Calu3 (cell line): ENCODE measurements around the gene CLCA2. TPM values are rescaled to one million over a fixed set of nuclear protein-coding genes. Genes with fewer than 3 reads are reported as not detected.

Experiments used
- BruUV-seq: library from RNA; stranded (reverse); fragments of 400-500 nt; replicated peaks from 2 replicates; lab custom pipeline; 2021; lab: Mats Ljungman, UMichigan
- CTCF ChIA-PET: fragments of 300-600 bp; sonication (Branson Sonifier 250); formaldehyde crosslinking; loops from one replicate; lab custom pipeline; 2022; ENCODE audit warnings: antibody characterized with exemption; lab: Charles Lee
- DNase-seq: peaks from one replicate; pipeline ENCODE4 v3.0.0; 2022
- H3K27ac Mint-ChIP-seq: one replicate; pipeline ENCODE4 v1.8.0; 2022; ENCODE audit warnings: mixed read lengths; ENCODE audit not compliant: unreplicated experiment
- H3K27me3 Mint-ChIP-seq: one replicate; pipeline ENCODE4 v1.8.0; 2022; ENCODE audit warnings: mixed read lengths; ENCODE audit not compliant: unreplicated experiment
- H3K36me3 Mint-ChIP-seq: one replicate; pipeline ENCODE4 v1.8.0; 2022; ENCODE audit warnings: mild to moderate bottlenecking, moderate library complexity, mixed read lengths; ENCODE audit not compliant: insufficient read depth, unreplicated experiment
- H3K4me1 Mint-ChIP-seq: one replicate; pipeline ENCODE4 v1.8.0; 2022; ENCODE audit warnings: mild to moderate bottlenecking, low read depth, mixed read lengths; ENCODE audit not compliant: unreplicated experiment
- H3K4me3 Mint-ChIP-seq: one replicate; pipeline ENCODE4 v1.8.0; 2022; ENCODE audit warnings: mild to moderate bottlenecking, low read depth, moderate library complexity, mixed read lengths; ENCODE audit not compliant: unreplicated experiment
- H3K9me3 Mint-ChIP-seq: one replicate; pipeline ENCODE4 v1.8.0; 2022; ENCODE audit warnings: low read depth, mixed read lengths; ENCODE audit not compliant: unreplicated experiment
- intact Hi-C: fragments of 100-400 bp; cut with micrococcal nuclease; formaldehyde crosslinking; loops from one replicate; pipeline ENCODE4 v1.10.0; 2022; ENCODE audit not compliant: unreplicated experiment
- total RNA-seq: library from RNA; stranded (reverse); gene quantifications from 2 replicates; pipeline ENCODE4 v1.2.3, GENCODE V29; 2022
- TF ChIP-seq, protein P1 (sequence below): fragments of 200-600 bp; IDR thresholded peaks from one replicate; pipeline ENCODE4 v1.8.0; 2022; ENCODE audit warnings: antibody characterized with exemption; ENCODE audit not compliant: unreplicated experiment

The CLCA2 gene
- total RNA-seq, 1 experiment from 2014 or later = not detected

DNA sequence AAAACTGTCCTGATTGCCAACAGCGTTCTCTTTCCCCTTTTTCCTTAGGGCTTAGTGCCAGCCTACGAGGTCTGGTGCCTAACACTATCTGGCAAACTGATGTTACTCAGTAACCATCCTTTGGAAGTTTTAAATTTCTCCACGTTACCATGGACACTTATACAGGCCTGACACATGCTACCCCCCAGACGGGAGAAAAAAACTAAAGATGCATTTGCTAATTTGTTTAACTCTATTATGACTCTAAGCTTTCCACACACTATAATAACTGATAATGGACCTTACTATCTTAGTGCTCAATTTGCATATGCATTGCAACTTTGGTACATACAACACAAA lies 81.6 kb downstream of the CLCA2 start:
- intact Hi-C loops = no loop called here
- BruUV-seq = no TSS peak
- CTCF ChIA-PET = interaction anchor here (1.6 kb wide), 1 partner anchor 13 kb away, joined by 3 read pairs; no protein-coding TSS in a partner anchor
- peaks cover 6% of the 10 kb centered on the region for H3K36me3 Mint-ChIP-seq
- H3K27ac Mint-ChIP-seq = no peak overlapping the region
- H3K9me3 Mint-ChIP-seq = no peaks in the 10 kb centered on the region
- TF ChIP-seq, protein P1, sequence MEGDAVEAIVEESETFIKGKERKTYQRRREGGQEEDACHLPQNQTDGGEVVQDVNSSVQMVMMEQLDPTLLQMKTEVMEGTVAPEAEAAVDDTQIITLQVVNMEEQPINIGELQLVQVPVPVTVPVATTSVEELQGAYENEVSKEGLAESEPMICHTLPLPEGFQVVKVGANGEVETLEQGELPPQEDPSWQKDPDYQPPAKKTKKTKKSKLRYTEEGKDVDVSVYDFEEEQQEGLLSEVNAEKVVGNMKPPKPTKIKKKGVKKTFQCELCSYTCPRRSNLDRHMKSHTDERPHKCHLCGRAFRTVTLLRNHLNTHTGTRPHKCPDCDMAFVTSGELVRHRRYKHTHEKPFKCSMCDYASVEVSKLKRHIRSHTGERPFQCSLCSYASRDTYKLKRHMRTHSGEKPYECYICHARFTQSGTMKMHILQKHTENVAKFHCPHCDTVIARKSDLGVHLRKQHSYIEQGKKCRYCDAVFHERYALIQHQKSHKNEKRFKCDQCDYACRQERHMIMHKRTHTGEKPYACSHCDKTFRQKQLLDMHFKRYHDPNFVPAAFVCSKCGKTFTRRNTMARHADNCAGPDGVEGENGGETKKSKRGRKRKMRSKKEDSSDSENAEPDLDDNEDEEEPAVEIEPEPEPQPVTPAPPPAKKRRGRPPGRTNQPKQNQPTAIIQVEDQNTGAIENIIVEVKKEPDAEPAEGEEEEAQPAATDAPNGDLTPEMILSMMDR = no peak
- H3K4me1 Mint-ChIP-seq = peaks cover 26% of the 10 kb centered on the region
- no peaks in the 10 kb centered on the region for H3K27me3 Mint-ChIP-seq
- DNase-seq = no peak
- no peak overlapping the region for H3K4me3 Mint-ChIP-seq

Other genes starting within 250 kb of the CLCA2 start
- 38.6 and 39.3 TPM in 2 replicates for gene ODF2L, start 27.8 kb upstream of the CLCA2 start, total RNA-seq
- not detected in 2 replicates for gene CLCA1, start 44.8 kb downstream of the CLCA2 start, total RNA-seq
- not detected in 2 replicates for gene CLCA4, start 122.9 kb downstream of the CLCA2 start, total RNA-seq